ENCODE results near the gene ADCK1. TPM values are rescaled to one million over a fixed set of nuclear protein-coding genes. Genes with fewer than 3 reads are reported as not detected.

The ADCK1 gene
- total RNA-seq, 4 donors from 2014 or later, result 3.5 to 11.0 (median 5.5) TPM

DNA sequence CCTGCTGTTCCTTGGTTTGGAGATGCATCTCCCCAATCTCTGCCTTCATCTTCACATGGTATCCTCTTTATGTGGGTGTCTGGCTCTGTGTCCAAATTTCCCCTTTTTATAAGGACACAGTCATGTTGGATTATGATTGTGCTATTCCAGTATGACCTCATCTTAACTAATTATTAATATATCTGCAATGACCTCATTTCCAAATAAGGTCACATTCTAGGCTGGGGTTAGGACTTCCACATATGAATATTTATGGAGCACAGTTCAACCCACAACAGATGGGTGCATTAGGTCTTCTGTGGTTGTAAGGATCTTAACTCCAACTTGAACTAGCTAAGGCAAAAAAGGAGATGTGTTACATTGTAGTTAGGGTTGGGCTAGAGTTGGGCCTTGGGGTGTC is 69.4 kb downstream of the ADCK1 start:
- intact Hi-C loops (cut with DNase I; ENCODE audit: low total_unique reads) (loop anchor here (10.0 kb wide), 2 partner anchors 825 to 965 kb away; no protein-coding TSS in a partner anchor), in situ Hi-C loops (cut with MboI; ENCODE audit: low sequenced_read_pairs in 4 of 4) (loop anchor here (25.0 kb wide), 2 partner anchors 693 to 718 kb away; no protein-coding TSS in a partner anchor)

DNA sequence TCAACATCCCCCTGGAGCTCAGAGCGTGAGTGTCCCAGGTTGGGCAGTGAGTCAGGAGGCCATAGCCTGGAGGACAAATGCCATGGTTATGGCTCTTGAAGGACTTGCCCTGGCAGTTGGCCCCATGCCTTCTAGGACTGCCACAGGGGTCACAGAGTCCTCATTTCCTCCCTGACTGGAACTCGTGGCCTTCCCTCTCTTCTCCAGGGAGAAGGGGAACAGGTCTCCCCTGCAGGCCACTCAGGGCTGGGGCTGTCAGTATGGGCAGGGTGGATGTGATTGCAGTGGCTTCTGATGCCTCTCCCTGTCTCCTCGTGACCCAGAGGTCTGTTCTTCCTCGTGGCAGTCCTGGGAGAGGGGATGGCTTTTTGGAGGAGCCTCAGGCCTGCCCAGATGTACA is 70.7 kb downstream of the ADCK1 start:
- ATAC-seq, result no peak
- no peaks in the 10 kb centered on the region for H3K27me3 ChIP-seq
- intact Hi-C loops (cut with DNase I; ENCODE audit: low total_unique reads), result no loop called here

More for the DNA sequence above, 69.4 kb downstream of the ADCK1 start:
- no peak for DNase-seq
- H3K27ac ChIP-seq, result no peak overlapping the region
- no peaks in the 10 kb centered on the region for H3K4me1 ChIP-seq
- no peak overlapping the region for H3K4me3 ChIP-seq
- no peaks in the 10 kb centered on the region for H3K36me3 ChIP-seq
- H3K9me3 ChIP-seq, result no peaks in the 10 kb centered on the region
- no peak for ATAC-seq
- TF ChIP-seq POLR2A (IDR thresholded peaks at IDR 0.05), result no peak
- TF ChIP-seq, protein P1, sequence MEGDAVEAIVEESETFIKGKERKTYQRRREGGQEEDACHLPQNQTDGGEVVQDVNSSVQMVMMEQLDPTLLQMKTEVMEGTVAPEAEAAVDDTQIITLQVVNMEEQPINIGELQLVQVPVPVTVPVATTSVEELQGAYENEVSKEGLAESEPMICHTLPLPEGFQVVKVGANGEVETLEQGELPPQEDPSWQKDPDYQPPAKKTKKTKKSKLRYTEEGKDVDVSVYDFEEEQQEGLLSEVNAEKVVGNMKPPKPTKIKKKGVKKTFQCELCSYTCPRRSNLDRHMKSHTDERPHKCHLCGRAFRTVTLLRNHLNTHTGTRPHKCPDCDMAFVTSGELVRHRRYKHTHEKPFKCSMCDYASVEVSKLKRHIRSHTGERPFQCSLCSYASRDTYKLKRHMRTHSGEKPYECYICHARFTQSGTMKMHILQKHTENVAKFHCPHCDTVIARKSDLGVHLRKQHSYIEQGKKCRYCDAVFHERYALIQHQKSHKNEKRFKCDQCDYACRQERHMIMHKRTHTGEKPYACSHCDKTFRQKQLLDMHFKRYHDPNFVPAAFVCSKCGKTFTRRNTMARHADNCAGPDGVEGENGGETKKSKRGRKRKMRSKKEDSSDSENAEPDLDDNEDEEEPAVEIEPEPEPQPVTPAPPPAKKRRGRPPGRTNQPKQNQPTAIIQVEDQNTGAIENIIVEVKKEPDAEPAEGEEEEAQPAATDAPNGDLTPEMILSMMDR (IDR thresholded peaks at IDR 0.05 in 4 of 5, conservative IDR thresholded peaks at IDR 0.05 in 1 of 5), result no peak
- no peaks in the 10 kb centered on the region for H3K27me3 ChIP-seq

DNA sequence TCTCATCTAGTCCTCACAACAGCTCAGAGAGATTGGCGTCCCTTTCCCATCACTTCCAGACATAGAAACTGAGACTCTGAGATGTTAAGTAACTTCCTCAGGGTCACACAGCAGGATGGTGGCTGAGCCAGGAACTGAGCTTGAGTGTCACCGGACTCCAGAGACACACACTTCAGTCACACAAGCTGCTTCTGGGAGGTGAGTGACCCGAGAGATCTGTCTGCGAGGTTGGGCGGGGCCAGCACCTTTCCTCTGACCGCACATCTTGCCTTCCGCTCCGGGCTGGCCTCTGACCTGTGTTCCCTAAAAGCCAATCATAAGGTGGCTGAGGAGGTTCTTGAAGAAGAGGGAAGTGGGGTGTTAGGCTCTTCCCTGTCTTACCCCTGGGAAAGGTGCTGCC is 72.2 kb downstream of the ADCK1 start:
- TF ChIP-seq, protein P1 (IDR thresholded peaks at IDR 0.05 in 4 of 5, conservative IDR thresholded peaks at IDR 0.05 in 1 of 5), result no peak
- no peak for TF ChIP-seq POLR2A (IDR thresholded peaks at IDR 0.05)
- no peak overlapping the region for H3K27ac ChIP-seq
- no peak for DNase-seq
- H3K36me3 ChIP-seq, result no peaks in the 10 kb centered on the region
- H3K9me3 ChIP-seq, result no peaks in the 10 kb centered on the region
- no peak for ATAC-seq
- H3K27me3 ChIP-seq, result no peaks in the 10 kb centered on the region
- intact Hi-C loops (cut with DNase I; ENCODE audit: low total_unique reads), result no loop called here
- H3K4me1 ChIP-seq, result no peaks in the 10 kb centered on the region
- in situ Hi-C loops (cut with MboI; ENCODE audit: low sequenced_read_pairs in 4 of 4), result loop anchor here (25.0 kb wide), 2 partner anchors 690 to 715 kb away; no protein-coding TSS in a partner anchor
- no peak overlapping the region for H3K4me3 ChIP-seq

More for the DNA sequence above, 70.7 kb downstream of the ADCK1 start:
- H3K36me3 ChIP-seq, result no peaks in the 10 kb centered on the region
- DNase-seq, result no peak
- TF ChIP-seq POLR2A (IDR thresholded peaks at IDR 0.05), result no peak
- TF ChIP-seq, protein P1 (IDR thresholded peaks at IDR 0.05 in 4 of 5, conservative IDR thresholded peaks at IDR 0.05 in 1 of 5), result no peak
- H3K9me3 ChIP-seq, result no peaks in the 10 kb centered on the region
- no peak overlapping the region for H3K27ac ChIP-seq
- H3K4me1 ChIP-seq, result no peaks in the 10 kb centered on the region
- in situ Hi-C loops (cut with MboI; ENCODE audit: low sequenced_read_pairs in 4 of 4), result loop anchor here (25.0 kb wide), 2 partner anchors 692 to 717 kb away; no protein-coding TSS in a partner anchor
- no peak overlapping the region for H3K4me3 ChIP-seq

DNA sequence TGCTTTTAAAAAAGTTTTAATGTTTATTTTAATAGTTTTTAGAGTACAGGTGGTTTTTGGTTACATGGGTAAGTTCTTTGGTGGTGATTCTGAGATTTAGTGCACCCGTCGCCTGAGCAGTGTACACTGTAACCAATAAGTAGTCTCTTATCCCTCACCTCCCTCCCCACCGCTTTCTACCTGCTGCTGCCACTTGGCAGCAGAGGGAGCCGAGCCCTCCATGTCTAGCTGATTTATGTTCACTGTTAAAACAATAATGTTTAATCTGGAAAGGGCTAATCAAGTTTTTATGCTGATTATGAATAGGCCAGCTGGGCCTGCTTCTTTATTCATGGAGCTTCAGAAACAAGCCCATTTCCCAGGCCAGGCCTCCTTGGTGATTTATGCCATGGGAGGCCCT is 73.1 kb downstream of the ADCK1 start:
- intact Hi-C loops (cut with DNase I; ENCODE audit: low total_unique reads) (no loop called here), in situ Hi-C loops (cut with MboI; ENCODE audit: low sequenced_read_pairs in 4 of 4) (loop anchor here (25.0 kb wide), 2 partner anchors 689 to 714 kb away; no protein-coding TSS in a partner anchor)
- H3K9me3 ChIP-seq, result no peaks in the 10 kb centered on the region
- DNase-seq, result no peak
- H3K27ac ChIP-seq, result no peak overlapping the region
- no peak for ATAC-seq
- no peaks in the 10 kb centered on the region for H3K36me3 ChIP-seq
- H3K4me1 ChIP-seq, result no peaks in the 10 kb centered on the region
- no peaks in the 10 kb centered on the region for H3K27me3 ChIP-seq
- TF ChIP-seq, protein P1 (IDR thresholded peaks at IDR 0.05 in 4 of 5, conservative IDR thresholded peaks at IDR 0.05 in 1 of 5), result no peak
- TF ChIP-seq POLR2A (IDR thresholded peaks at IDR 0.05), result no peak
- no peak overlapping the region for H3K4me3 ChIP-seq

DNA sequence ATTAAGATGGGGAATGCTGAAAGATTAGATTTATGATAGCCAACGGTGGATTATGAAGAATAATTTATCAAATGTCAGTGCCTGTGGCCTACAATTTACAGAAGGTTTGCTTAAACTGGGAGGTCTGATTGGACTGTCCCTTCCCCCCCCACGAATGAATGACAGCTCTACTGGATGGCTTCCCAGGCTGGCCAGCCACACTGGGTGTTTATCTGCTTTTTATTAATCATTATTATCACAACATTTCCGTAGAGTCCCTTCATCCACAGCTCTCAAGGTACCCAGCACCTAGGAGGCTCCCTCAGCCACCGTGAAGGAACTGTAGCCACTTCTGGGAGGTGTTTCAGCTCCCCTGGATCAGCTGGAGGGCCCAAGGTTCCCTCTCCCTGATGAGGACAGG is 78.9 kb downstream of the ADCK1 start:
- Histone ChIP-seq H3K9me3 (no peaks in the 10 kb centered on the region), H3K27ac (no peak overlapping the region), H3K4me3 (no peak overlapping the region), H3K36me3 (no peaks in the 10 kb centered on the region), H3K27me3 (no peaks in the 10 kb centered on the region), H3K4me1 (no peaks in the 10 kb centered on the region)
- intact Hi-C loops (cut with DNase I; ENCODE audit: low total_unique reads) (no loop called here), in situ Hi-C loops (cut with MboI; ENCODE audit: low sequenced_read_pairs in 4 of 4) (no loop called here)
- DNase-seq, result no peak
- ATAC-seq, result no peak
- no peak for TF ChIP-seq POLR2A (IDR thresholded peaks at IDR 0.05)
- TF ChIP-seq, protein P1 (IDR thresholded peaks at IDR 0.05 in 4 of 5, conservative IDR thresholded peaks at IDR 0.05 in 1 of 5), result no peak
